ENCODE data around the gene SPATA6L. TPM values are rescaled to one million over a fixed set of nuclear protein-coding genes. Genes with fewer than 3 reads are reported as not detected.
"Not testable (repeated sequence)": the region's sequence is repeated elsewhere in the genome, so short reads cannot be mapped to it uniquely, and the experiment has no call there.

SPATA6L gene
- polyA plus RNA-seq, 1 donor = 7.2 TPM

DNA sequence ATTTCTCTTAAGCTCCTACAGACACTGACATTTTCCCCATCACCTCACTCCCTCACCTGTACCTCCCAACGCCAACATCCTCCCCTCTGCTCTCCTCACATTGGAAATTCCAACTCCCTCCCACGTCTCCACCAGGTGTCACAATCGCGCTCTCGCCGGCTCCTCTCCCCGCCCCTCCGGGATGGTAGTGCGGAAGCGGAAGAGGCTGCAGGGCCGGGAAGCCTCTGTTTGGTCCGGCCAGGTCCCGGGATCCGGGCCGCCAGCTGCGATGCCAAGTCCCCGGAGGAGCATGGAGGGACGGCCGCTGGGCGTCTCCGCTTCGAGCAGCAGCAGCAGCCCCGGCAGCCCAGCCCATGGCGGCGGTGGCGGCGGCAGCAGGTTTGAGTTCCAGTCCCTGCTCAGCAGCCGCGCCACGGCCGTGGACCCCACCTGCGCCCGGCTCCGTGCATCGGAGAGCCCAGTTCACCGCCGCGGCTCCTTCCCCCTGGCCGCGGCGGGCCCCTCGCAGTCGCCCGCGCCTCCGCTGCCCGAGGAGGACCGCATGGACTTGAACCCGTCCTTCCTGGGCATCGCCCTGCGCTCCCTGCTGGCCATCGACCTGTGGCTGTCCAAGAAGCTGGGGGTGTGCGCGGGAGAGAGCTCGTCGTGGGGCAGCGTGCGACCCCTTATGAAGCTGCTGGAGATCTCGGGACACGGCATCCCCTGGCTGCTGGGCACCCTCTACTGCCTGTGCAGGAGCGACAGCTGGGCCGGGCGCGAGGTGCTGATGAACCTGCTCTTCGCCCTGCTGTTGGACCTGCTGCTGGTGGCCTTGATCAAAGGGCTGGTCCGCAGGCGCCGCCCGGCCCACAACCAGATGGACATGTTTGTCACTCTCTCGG, 3.9 kb downstream of the SPATA6L start, which contains the start of gene PLPP6:
PLPP6 (plus strand) TSS at position 187 of the 881 bp plus-strand sequence; CDS start at position 269, 82 bp downstream.
- H3K4me3 ChIP-seq (ENCODE audit: low read length) = peak within 1 kb of the TSS; percentile 73
- peak within 1 kb of the TSS; percentile 82 for H3K27ac ChIP-seq (ENCODE audit: low read length)
- 17% methylated on average over 1 of the region's 70 CpGs for WGBS (ENCODE audit: insufficient coverage, low lambda C conversion rate)
- peak; percentile 88 to 91 for DNase-seq
- no peaks in the 10 kb centered on the region for H3K27me3 ChIP-seq (ENCODE audit: control insufficient read depth, insufficient read depth, low read length)
- no peaks in the 10 kb centered on the region for H3K9me3 ChIP-seq (ENCODE audit: control insufficient read depth, low read depth, low read length)
- no peaks in the 10 kb centered on the region for H3K36me3 ChIP-seq (ENCODE audit: control insufficient read depth, insufficient read depth, low read length)
- peaks cover 21% of the 10 kb centered on the region for H3K4me1 ChIP-seq (ENCODE audit: control insufficient read depth, insufficient read depth, low read length)

DNA sequence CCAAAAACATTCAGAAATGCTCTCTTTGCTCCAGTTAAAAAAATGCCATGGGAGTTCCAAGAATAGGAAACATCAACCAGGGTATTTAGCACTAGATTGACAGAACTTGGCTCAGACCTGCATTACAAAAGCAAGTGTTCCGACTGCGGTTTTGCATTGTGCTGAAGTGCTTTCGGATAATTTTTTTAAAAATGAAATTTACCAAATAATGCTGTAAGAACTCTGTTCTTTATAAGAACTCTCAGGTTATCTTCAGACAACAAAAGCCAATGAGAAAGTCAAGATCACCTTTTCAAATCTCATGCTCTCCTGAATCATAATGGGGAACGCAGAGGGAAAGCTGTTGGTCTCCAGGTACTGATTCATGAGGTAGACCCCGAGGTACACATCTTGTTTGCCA, 4.7 kb downstream of the SPATA6L start:
- no peak for DNase-seq
- H3K27me3 ChIP-seq (ENCODE audit: control insufficient read depth, insufficient read depth, low read length) = no peaks in the 10 kb centered on the region
- no peak overlapping the region for H3K27ac ChIP-seq (ENCODE audit: low read length)
- peak overlapping the region; percentile 73 for H3K4me3 ChIP-seq (ENCODE audit: low read length)
- WGBS (ENCODE audit: insufficient coverage, low lambda C conversion rate) = 48% methylated on average over 3 of the region's 5 CpGs
- no peaks in the 10 kb centered on the region for H3K36me3 ChIP-seq (ENCODE audit: control insufficient read depth, insufficient read depth, low read length)
- no peaks in the 10 kb centered on the region for H3K9me3 ChIP-seq (ENCODE audit: control insufficient read depth, low read depth, low read length)
- peaks cover 21% of the 10 kb centered on the region for H3K4me1 ChIP-seq (ENCODE audit: control insufficient read depth, insufficient read depth, low read length)

DNA sequence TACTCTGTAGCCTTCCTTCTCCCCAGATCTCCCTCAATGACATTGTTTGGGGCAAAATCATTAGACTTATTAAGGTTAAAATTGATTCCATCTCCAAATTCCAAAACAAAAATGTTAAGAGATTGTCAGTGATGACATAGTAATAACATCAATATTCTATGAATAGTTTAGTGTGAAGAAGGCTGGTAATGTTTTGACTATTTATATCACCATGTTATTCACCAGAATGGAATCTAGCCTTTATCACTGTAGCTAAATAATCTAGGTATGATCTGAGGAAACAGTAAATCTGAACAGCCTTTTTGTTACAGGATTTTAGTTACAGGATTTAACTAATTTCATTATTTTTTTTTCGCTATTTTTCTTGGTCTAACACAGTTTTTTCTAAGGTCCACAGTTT, 5.1 kb downstream of the SPATA6L start:
- H3K36me3 ChIP-seq (ENCODE audit: control insufficient read depth, insufficient read depth, low read length) = peaks cover under 1% of the 10 kb centered on the region
- no peaks in the 10 kb centered on the region for H3K9me3 ChIP-seq (ENCODE audit: control insufficient read depth, low read depth, low read length)
- no peaks in the 10 kb centered on the region for H3K27me3 ChIP-seq (ENCODE audit: control insufficient read depth, insufficient read depth, low read length)
- H3K4me1 ChIP-seq (ENCODE audit: control insufficient read depth, insufficient read depth, low read length) = peaks cover 21% of the 10 kb centered on the region
- H3K27ac ChIP-seq (ENCODE audit: low read length) = no peak overlapping the region
- no CpG with 5 or more reads among the region's 1 CpG for WGBS (ENCODE audit: insufficient coverage, low lambda C conversion rate)
- no peak for DNase-seq
- H3K4me3 ChIP-seq (ENCODE audit: low read length) = no peak overlapping the region

DNA sequence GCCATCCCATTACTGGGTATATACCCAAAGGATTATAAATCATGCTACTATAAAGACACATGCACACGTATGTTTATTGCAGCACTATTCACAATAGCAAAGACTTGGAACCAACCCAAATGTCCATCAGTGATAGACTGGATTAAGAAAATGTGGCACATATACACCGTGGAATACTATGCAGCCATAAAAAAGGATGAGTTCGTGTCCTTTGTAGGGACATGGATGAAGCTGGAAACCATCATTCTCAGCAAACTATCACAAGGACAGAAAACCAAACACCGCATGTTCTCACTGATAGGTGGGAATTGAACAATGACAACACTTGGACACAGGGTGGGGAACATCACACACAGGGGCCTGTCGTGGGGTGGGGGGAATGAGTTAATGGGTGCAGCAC, 5.6 kb downstream of the SPATA6L start:
- not testable (repeated sequence) for H3K9me3 ChIP-seq (ENCODE audit: control insufficient read depth, low read depth, low read length); H3K27ac ChIP-seq (ENCODE audit: low read length); DNase-seq; H3K27me3 ChIP-seq (ENCODE audit: control insufficient read depth, insufficient read depth, low read length); H3K4me3 ChIP-seq (ENCODE audit: low read length); H3K36me3 ChIP-seq (ENCODE audit: control insufficient read depth, insufficient read depth, low read length)
- H3K4me1 ChIP-seq (ENCODE audit: control insufficient read depth, insufficient read depth, low read length) = peaks cover 21% of the 10 kb centered on the region
- WGBS (ENCODE audit: insufficient coverage, low lambda C conversion rate) = no CpG with 5 or more reads among the region's 5 CpGs

- no peak overlapping the region for H3K4me3 ChIP-seq (ENCODE audit: low read length)
- H3K9me3 ChIP-seq (ENCODE audit: control insufficient read depth, low read depth, low read length) = no peaks in the 10 kb centered on the region
- no peaks in the 10 kb centered on the region for H3K27me3 ChIP-seq (ENCODE audit: control insufficient read depth, insufficient read depth, low read length)
- peaks cover 6% of the 10 kb centered on the region for H3K4me1 ChIP-seq (ENCODE audit: control insufficient read depth, insufficient read depth, low read length)
- 97% methylated on average over 2 of the region's 4 CpGs for WGBS (ENCODE audit: insufficient coverage, low lambda C conversion rate)
- peak in 1 of 2 donors; percentile 17 for DNase-seq
- H3K36me3 ChIP-seq (ENCODE audit: control insufficient read depth, insufficient read depth, low read length) = peaks cover 5% of the 10 kb centered on the region
- H3K27ac ChIP-seq (ENCODE audit: low read length) = no peak overlapping the region
Measured at GRCh38 chr9:4657426-4658159, 8.7 kb downstream of the SPATA6L start.

GRCh38 chr9:4656621-4657020, 9.7 kb downstream of the SPATA6L start:
- no peak for DNase-seq
- 100% methylated on average over 1 of the region's 3 CpGs for WGBS (ENCODE audit: insufficient coverage, low lambda C conversion rate)
- Histone ChIP-seq H3K4me1 (ENCODE audit: control insufficient read depth, insufficient read depth, low read length) (peaks cover 3% of the 10 kb centered on the region), H3K4me3 (ENCODE audit: low read length) (no peak overlapping the region), H3K27ac (ENCODE audit: low read length) (no peak overlapping the region), H3K36me3 (ENCODE audit: control insufficient read depth, insufficient read depth, low read length) (peaks cover 5% of the 10 kb centered on the region), H3K27me3 (ENCODE audit: control insufficient read depth, insufficient read depth, low read length) (no peaks in the 10 kb centered on the region), H3K9me3 (ENCODE audit: control insufficient read depth, low read depth, low read length) (no peaks in the 10 kb centered on the region)

- H3K27ac ChIP-seq (ENCODE audit: low read length); H3K36me3 ChIP-seq (ENCODE audit: control insufficient read depth, insufficient read depth, low read length); H3K9me3 ChIP-seq (ENCODE audit: control insufficient read depth, low read depth, low read length); H3K4me3 ChIP-seq (ENCODE audit: low read length); DNase-seq; H3K4me1 ChIP-seq (ENCODE audit: control insufficient read depth, insufficient read depth, low read length); H3K27me3 ChIP-seq (ENCODE audit: control insufficient read depth, insufficient read depth, low read length): not testable (repeated sequence)
- no CpG with 5 or more reads among the region's 3 CpGs for WGBS (ENCODE audit: insufficient coverage, low lambda C conversion rate)
Measured at GRCh38 chr9:4656196-4656595, 10.1 kb downstream of the SPATA6L start.

DNA sequence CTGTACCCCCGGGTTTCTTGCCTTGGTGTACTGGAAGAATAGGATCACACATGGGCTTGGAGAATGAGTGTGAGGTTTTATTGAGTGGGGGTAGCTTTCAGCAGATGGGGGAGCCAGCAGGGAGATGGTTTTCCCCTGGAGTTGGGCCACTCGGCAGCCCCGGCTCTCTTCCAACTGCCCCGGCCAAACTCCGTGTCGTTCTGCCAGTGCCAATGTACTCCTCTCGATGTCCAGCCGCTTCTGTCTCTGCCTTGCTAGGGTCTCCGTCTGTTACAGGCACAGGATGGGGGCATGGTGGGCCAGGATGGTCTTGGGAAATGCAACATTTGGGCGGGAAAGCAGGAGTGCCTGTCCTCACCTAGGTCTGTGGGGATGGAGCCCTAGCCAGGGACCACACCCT, 11.7 kb downstream of the SPATA6L start:
- no peak overlapping the region for H3K4me3 ChIP-seq (ENCODE audit: low read length)
- peaks cover 5% of the 10 kb centered on the region for H3K36me3 ChIP-seq (ENCODE audit: control insufficient read depth, insufficient read depth, low read length)
- DNase-seq = no peak
- H3K4me1 ChIP-seq (ENCODE audit: control insufficient read depth, insufficient read depth, low read length) = no peaks in the 10 kb centered on the region
- WGBS (ENCODE audit: insufficient coverage, low lambda C conversion rate) = no CpG with 5 or more reads among the region's 10 CpGs
- no peaks in the 10 kb centered on the region for H3K27me3 ChIP-seq (ENCODE audit: control insufficient read depth, insufficient read depth, low read length)
- no peaks in the 10 kb centered on the region for H3K9me3 ChIP-seq (ENCODE audit: control insufficient read depth, low read depth, low read length)
- H3K27ac ChIP-seq (ENCODE audit: low read length) = no peak overlapping the region

DNA sequence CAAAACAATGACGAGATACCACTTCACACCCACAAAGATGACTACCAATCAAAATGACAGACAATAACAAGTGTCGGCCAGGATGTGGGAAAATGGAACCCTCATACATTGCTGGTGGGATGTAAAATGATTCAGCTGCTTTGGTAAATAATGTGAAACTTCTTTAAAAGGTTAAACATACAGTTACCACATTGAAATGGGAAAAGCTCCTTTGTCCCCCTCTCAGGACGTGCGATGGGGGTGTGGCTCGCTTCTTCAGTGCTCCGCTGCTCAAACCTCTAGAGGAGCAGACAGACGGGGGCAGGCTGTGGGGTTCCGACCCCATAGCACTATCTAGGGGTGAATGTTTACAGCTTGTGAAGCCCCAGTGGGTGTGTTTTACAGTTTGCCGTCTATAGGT, 12.2 kb downstream of the SPATA6L start:
- whole genome bisulfite sequencing (ENCODE audit: insufficient coverage, low lambda C conversion rate) = no CpG with 5 or more reads among the region's 9 CpGs
- H3K9me3 ChIP-seq (ENCODE audit: control insufficient read depth, low read depth, low read length) = no peaks in the 10 kb centered on the region
- H3K27ac ChIP-seq (ENCODE audit: low read length) = no peak overlapping the region
- H3K4me3 ChIP-seq (ENCODE audit: low read length) = no peak overlapping the region
- peaks cover 5% of the 10 kb centered on the region for H3K36me3 ChIP-seq (ENCODE audit: control insufficient read depth, insufficient read depth, low read length)
- no peaks in the 10 kb centered on the region for H3K4me1 ChIP-seq (ENCODE audit: control insufficient read depth, insufficient read depth, low read length)
- H3K27me3 ChIP-seq (ENCODE audit: control insufficient read depth, insufficient read depth, low read length) = no peaks in the 10 kb centered on the region
- DNase-seq = no peak

- Histone ChIP-seq H3K4me1 (ENCODE audit: control insufficient read depth, insufficient read depth, low read length) (no peaks in the 10 kb centered on the region), H3K27ac (ENCODE audit: low read length) (no peak overlapping the region), H3K4me3 (ENCODE audit: low read length) (no peak overlapping the region), H3K36me3 (ENCODE audit: control insufficient read depth, insufficient read depth, low read length) (no peaks in the 10 kb centered on the region), H3K27me3 (ENCODE audit: control insufficient read depth, insufficient read depth, low read length) (no peaks in the 10 kb centered on the region), H3K9me3 (ENCODE audit: control insufficient read depth, low read depth, low read length) (no peaks in the 10 kb centered on the region)
- 100% methylated on average over 1 of the region's 2 CpGs for WGBS (ENCODE audit: insufficient coverage, low lambda C conversion rate)
- no peak for DNase-seq
Measured at GRCh38 chr9:4642351-4642750, 23.9 kb downstream of the SPATA6L start.
